Stimulated activated CD8-positive, alpha-beta memory T cell treated with anti-CD3 and anti-CD28 coated beads, Interleukin-4, amount 100 ng/mL, for 24 hours (primary cell): ENCODE data around the gene MX2.

ENCODE experiments used
- DNase-seq: peaks from one replicate; pipeline ENCODE4 v3.0.0-alpha.2; 2020; ENCODE audit warnings: low read depth

Gene MX2

DNA sequence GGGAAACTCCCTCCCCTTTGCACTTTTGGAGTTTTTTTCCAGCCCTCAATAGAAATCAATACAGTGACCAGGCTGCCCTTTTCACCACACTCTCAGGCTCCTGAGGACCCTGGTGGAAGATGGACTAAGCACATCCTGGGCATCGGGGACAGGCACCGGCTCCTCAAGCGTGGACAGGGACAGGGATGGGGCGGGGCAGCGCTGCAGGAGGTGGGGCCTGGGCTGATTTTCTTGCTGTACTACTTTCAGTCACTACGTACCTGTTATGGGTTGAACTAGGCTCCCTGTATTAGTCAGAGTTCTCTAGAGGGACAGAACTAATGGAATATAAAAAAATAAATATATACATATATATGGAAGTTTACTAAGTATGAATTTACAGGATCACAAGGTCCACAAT, 2.5 kb downstream of the MX2 start:
- no peak for DNase-seq

DNA sequence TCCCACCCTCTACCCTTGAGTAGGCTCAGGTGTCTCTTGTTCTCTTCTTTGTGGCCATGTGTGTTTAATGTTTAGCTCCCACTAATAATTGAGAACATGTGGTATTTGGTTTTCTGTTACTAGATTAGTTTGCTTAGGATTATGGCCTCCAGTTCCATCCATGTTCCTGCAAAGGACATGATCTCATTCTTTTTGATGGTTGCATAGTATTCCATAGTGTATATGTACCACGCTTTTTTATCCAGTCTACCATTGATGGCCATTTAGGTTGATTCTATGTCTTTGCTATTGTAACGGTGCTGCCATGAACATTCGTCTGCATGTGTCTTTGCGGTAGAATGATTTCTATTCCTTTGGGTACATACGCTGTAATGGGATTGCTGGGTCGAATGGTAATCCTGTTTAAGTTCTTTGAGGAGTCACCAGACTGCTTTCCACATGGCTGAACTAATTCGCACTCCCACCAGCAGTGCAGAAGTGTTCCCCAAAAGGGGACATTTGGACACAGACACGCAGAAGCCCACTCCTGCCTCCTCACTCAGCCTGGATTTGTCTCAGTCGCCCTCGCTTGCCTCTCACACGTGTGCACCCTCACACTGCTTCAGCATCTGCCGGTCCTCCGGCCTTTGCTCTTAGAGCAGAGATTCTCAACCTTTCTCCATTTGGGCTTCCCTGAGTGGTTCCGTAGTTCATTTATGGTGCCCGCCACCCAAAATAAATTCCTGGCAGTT, 3.7 kb downstream of the MX2 start:
- no peak for DNase-seq

DNA sequence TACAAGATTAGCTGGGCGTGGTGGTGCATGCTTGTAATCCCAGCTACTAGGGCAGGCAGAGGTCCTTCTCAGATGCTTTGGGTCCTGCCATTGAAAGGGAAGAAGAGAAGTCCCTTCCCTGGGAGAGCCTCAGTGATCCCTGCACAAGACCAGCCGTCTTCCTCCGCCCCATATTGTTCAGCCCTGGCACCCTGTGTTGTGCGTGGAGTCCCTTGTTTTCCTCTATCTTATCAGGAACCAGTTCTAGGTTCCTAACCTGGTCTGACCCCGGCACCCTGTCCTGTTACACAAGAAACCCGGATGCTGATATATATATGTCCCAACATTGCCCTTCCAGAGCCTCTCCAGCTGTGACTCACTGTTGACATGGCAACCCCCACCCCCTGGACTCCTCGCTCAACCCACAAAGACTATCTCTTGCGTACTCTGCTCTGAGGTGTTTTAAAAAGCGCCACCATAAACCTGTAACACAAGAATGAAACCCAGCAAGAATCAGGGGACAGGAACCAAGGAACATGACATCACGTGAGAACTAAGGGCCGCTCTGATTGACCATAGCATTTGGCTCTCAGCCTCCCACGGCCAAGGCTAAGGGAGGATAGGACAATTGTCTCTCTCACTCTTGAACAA, 4.8 kb downstream of the MX2 start:
- no peak for DNase-seq

DNA sequence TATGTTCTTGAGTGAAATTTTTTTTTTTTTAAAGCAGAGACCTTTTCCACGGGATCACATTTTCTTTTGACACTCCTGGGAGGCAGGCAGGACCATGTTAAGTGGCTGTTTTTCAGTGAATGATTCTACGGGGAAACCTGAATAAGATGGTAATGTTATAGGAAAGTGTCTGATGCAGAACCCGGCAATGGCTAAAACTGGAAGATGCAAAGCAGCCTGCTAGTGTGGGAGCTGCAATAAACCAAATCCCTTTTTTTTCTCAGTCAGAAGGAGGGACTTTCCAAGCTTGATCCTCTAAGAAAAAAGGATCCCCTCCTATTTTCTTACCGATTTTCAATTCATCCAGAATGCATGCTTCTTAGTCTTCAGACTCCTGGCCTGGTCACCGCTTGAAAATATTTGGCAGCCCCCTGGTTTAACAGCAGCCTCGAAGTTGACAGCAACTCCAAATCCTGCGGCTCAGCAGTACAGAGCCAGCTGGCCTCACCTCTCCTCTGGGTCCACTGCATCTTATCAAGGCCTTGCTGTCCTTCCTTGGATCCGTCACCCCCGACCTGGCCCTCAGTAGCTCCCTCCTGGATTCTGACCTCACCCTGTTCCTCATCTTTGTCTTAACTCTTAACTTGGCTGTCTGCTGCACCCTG, 5.6 kb downstream of the MX2 start:
- DNase-seq = no peak

DNA sequence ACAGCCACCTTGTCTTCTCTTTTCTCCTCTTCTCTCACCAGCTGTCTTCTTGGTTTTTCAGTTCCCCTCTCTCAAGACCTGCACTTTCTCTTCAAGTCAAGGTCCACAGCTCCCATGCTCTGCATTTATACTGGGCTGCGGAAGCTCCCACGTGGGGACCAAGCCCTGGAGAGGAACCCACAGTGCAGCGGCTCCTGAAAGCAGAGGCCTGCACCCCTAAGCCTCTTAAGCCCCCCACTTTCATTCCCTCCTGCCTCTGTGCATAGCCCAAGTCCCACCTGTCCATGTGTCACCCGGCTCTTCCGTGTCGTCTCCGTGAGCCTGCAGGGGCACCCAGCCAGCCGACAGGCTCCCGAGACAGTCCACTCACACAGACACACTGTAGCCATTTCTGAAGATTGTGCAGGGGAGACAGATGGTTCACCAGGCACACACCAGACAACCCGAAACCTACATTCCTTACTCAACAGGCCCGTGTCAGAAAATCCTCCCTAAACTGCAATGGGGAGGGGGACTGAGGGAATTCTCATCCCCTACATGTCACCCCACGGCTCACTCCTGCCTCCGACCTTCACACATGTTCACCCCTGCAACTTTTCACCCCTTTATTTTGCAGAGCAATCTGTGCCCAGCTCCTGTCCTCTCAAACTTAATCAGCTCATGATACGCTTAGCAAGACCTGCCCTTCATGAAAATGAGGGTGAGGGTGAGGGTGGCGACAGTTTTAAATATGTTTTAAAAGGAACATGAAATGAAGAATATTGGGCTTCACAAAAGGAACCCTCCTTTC, 6.3 kb downstream of the MX2 start:
- DNase-seq = no peak

DNA sequence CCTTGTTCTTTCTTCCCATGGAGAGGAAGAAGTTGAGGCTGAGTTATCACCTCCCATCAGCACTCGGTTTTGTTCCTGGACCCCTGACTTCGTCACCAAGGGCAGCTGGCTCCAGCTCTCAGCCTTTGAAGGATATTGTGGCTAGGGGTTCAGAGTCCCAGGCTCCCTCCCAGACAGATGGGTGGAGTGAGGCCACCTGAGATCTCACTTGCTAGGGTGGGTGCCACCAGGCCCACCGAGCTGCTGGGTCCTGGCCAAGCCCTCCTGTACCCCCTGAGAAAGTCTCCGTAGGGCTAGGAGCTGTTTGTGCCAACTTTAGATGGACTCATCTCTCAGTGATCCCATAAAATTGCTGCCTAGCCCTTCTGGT, 6.9 kb downstream of the MX2 start:
- DNase-seq = no peak

DNA sequence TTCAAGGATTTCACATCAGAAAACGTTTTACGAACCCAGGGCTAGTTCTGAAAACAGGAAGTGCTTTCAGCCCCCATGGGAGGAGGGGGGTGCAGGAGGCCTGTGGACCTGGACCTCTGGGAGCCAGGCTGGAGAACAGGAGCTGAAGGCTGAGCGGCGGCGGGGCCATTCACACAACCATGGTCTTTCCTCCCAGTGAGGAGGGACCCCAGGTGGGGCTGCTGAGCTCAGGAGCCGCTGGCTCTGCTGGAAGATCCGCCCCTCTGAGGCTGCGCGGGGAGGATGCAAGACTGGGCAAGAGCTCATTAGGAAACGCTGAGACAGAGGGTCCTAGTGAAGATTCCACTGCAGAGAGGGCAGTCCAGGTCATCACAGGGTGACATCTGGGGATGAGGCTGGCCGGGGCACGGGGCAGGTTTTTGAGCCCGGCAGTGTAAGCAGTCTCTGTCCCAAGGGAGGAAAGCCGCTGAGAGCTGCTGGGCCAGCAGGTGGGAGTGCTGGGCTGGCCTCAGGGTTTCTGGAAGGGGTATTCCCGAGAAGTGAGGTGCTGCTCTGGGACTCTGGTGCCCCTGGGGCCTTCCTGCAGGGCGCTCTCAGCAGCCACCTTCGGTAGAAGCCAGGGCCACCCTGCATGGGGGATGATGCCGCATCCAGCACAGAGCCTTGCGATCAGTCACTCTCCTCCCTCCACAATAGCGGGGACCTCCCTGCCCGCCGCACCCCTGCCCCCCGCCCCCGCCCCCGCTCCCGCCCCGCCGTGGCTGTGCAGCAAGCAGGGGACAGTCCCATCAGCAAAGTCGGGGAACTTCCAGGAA, 7.5 kb downstream of the MX2 start:
- DNase-seq = no peak

DNA sequence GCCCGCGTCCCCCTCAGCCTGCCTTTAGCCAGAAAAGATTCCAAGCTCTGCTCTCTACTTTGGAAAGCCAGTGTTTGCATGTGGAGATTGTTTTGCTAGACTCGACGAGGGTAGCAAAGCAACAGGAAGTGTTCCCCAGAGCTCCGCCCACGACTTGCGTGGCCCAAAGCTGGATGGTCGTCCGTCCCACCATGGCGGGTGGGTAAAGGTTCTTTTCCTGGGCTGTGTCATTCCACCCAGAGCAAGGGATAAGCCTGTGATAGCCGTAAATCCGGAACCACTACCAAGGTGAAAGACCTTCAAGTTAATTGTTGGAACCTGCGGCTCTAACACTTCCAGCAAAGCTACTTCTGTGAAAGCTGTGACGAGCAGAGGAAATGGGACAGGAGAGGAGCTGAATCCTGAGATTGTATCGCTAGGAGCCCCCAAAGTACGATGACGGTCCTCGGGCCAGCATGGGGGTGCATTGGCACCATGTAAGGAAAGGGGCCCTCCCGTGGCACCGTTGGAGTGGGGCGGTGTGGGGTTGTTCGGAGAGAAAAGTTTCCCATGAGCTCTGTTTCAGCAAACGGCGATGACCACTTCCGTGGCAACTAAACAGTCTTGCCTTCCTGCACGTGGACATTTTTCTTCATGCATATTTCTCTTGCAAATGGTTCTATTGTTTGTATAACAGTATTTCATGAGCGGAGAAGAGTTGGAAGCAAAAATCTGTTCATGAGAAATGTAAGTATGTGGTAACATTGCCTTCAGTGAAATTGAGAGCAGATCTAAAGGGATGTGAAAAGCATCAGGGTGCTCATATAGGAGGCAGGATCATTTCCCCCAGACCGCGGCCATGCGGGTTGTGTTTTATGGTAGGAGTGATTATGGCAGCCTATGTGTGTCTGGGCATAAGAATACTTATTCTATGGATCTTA, 8.4 kb downstream of the MX2 start:
- no peak for DNase-seq

DNA sequence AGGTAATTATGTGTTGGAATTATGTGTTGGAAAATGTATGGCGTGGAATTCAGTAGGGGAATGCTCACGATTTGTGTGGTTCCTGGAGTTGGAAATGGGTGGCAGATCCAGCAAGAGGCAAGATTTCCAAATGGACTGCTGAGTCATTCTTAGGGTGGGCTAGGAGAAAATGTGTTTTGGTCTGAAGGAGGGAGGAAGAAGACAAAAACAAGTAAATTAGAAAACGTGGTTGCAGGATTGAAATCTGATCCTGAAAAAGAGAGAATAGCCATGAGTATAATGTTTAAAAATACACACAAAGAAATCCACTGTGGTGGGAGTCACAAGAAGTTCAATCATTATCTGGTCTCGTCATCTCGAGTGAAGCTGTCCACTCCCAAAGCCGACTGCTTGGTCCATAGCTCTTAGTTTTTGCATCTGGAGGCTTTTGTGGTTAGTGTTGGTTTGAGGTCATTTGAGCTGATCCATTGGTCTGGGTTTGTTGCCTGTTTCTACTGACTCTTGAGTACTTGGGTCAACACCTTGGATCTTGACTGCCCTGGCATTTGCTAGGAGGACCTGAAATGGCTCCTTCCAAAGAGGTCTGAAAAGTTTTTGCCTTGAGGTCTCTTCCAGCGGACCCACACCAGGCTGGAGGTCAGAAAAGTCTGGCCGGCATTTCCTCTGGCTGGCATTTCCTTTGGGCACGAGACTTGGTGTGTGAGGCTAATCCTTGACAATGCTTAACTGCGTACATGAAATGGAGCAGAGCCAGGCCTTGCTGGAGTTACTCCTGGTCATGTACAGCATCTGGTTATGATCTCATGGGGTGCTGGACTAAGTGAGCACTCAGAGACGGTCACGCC, 9.2 kb downstream of the MX2 start:
- DNase-seq = no peak

DNA sequence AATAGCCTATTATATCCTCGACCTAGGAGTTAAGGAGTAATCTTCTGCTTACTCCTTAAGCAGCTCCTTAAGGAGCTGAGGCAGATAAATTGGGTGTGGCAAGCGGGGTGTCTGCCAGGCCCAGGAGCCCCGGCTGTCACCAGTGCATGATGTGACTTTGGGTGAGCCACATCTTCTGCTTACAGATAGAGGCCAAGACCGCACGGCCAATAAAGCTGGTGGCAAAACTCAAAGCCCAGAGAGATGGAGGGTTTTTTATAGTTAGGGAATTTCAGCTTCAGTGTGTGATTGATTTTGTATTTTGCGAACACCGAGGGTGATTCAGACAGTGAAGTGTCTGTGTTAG, 9.8 kb downstream of the MX2 start:
- no peak for DNase-seq

DNA sequence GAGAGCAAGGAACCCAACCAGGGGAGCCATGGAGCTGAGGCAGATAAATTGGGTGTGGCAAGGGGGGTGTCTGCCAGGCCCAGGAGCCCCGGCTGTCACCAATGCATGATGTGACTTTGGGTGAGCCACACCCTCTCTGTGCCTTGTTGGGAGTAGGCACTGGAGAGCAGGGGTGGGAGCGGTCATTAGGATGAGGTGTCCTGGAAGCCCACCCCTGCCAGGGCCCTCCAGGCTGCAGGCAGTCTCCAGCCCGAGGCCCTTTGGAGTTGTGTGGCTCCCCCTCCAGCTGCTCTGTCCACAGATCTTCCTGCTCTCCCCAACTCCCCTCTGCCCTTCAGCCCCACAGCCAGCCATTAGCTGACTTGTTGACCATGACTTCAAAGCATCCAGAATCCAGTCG, 11.4 kb downstream of the MX2 start:
- no peak for DNase-seq

DNA sequence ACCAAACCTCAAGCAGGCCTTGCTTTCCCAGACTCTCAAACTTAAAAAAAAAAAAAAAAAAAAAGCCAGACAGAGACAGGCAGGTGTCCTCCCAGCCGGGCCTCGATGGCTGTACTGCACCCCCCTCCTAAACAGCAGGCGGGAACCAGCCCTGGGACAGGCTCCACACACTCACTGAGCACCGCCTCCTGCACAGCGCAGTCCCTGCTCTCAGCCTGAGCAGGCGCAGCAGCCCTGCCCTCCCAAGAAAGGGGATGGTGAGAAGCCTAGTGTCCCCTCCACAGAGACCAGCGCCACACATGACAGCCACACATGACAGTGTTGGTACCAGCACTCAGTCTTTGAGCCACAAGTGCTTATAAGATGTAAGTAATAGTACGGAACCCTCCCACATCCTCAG, 11.9 kb downstream of the MX2 start:
- DNase-seq = no peak

DNA sequence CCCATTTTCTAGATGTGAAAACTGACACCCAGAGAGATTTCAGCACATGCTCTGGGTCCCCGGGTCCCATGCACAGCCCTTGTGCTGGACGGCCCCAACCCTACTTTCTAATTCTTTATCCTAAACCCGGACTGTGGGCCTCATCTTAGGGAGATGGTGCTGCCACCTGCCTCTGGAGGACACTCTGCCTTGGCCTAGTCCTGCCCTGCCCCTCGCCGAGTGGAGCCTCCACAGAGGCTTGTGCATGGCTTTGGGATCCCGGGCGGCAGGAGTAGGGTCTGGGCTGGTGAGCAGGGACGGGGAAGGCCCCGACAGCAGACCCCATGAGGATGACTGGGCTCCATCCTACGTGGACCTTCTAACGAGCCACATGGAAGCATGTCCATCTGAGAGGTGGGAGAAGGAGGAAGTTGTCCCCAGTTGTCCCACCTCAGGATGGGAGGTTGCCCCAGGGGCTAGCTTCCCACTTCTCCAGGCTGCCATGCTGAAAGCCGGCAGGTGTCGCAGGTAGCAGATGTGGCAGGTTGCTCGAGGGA, 12.4 kb downstream of the MX2 start:
- DNase-seq = no peak

DNA sequence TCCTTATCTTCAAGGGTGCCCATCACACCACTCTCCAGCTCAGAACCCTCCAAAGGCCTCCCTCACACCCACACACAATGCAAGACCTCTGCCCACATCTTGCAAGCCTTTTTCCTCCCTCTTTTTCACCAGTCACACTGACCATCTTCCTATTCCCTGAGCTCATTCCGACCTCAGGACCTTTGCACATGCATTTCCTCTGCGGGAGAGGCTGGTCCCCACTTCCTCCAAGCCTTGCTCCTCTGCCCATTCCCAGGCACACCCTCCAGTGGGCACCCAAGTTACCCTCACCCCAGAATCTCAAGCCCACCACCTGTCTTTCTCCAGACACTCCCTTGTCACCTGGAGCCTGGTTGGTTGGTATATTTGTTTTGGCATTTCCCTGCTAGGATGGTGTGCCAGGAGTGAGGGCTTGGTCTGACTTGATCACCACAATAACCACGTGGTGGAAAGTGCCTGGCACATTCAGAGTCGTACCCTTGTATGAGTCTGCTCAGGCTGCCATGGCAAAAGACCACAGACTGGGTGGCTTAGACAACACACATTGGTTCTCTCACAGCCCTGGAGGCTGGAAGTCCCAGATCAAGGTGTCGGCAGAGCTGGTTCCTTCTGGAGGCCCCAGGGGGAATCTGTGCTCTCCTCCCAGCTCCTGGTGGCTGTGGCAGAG, 13.2 kb downstream of the MX2 start:
- no peak for DNase-seq

DNA sequence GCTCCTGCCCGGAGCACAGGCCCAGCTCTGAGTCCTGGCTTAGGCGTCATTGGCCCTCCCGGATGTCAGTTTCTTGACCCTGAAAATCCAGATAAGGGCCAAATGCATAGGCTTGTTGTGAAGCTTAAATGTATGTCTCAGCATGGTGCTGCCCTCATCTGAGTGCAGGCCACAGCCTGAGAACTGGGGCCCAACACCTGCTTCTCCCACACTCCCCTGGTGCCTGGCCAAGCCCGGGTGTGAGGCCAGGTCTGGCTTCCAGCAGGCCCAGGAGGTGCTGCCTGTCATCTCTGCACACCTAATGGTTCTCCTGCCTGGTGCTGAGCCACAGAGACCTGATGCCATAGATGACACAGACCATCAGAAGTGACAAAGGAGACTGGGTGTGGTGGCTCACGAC, 14.0 kb downstream of the MX2 start:
- DNase-seq = no peak

DNA sequence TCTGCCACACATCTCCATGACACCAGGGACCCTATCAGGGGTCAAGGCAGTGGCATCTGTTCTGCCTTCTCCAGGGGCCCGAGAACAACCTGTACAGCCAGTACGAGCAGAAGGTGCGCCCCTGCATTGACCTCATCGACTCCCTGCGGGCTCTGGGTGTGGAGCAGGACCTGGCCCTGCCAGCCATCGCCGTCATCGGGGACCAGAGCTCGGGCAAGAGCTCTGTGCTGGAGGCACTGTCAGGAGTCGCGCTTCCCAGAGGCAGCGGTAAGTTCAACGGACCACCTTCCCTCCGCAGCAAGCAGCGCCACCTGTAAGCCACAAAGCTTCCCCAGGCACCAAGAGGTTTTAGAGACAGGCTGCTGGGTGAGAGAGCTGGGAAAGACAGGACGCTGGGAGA, 15.9 kb downstream of the MX2 start:
- no peak for DNase-seq

DNA sequence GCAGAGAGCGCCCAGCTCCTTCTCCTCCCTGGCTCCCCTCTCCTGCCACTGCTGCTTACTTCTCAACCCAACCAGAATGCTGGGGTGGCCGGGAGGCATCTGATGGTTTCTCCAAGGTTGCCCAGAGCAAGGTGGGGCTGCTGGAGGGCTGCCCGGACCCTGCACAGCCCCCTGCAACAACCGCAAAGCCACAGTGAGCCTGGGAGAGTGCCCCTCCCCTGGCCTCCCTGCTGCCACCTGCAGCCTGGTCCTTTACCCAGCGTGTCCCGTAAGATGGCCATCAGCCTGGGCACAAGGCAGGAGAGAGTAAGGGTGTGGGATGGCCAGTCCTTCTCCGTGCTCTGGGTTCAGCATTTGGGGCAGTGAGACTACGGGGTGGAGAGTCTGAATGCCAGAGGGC, 17.0 kb downstream of the MX2 start:
- DNase-seq = no peak

DNA sequence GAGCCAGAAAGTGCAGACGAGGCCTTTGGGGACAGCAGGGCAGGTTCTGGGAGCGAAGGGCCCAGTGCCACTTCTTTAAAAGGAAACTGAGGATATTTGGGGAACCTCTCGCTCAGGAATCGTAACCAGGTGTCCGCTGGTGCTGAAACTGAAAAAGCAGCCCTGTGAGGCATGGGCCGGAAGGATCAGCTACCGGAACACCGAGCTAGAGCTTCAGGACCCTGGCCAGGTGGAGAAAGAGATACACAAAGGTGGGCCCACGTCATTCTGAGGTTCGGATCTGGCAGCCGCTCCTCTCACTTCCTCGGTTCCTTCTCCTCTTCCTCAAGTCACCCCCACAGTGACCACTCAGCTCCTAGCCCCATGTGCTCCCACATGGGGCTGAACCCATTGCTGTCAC, 18.1 kb downstream of the MX2 start:
- DNase-seq = no peak

DNA sequence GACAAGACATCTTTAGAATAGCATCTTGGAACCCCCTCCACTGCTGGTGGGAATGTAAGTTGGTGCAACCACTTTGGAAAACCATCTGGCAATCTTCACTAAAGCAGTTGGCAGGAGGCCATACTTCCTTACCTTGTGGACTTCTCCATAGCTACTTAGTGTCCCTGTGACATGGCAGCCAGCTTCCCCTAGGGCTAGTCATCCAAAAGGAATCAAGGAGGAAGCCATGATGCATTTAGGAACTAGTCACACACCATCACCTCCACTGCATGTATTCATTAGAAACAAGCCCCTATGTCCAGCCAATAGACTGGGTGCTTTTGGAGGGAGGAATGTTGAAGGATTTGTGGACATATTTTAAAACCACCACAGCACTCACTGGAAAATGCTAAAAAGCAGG, 19.9 kb downstream of the MX2 start:
- no peak for DNase-seq
